GM12874 (cell line): ENCODE measurements around the gene SLC39A11.

ENCODE experiments used
- TF ChIP-seq, protein P1 (sequence below): IDR thresholded peaks from 2 replicates; pipeline ENCODE4 v1.5.1; 2011; ENCODE audit warnings: low read depth, mild to moderate bottlenecking, control low read depth, low read length, moderate library complexity; ENCODE audit not compliant: insufficient read depth

SLC39A11 gene

GRCh38 chr17:72906306-72906705 lies 186.2 kb downstream of the SLC39A11 start:
- TF ChIP-seq, protein P1, sequence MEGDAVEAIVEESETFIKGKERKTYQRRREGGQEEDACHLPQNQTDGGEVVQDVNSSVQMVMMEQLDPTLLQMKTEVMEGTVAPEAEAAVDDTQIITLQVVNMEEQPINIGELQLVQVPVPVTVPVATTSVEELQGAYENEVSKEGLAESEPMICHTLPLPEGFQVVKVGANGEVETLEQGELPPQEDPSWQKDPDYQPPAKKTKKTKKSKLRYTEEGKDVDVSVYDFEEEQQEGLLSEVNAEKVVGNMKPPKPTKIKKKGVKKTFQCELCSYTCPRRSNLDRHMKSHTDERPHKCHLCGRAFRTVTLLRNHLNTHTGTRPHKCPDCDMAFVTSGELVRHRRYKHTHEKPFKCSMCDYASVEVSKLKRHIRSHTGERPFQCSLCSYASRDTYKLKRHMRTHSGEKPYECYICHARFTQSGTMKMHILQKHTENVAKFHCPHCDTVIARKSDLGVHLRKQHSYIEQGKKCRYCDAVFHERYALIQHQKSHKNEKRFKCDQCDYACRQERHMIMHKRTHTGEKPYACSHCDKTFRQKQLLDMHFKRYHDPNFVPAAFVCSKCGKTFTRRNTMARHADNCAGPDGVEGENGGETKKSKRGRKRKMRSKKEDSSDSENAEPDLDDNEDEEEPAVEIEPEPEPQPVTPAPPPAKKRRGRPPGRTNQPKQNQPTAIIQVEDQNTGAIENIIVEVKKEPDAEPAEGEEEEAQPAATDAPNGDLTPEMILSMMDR = no peak

GRCh38 chr17:72903522-72903921 lies 189.0 kb downstream of the SLC39A11 start:
- TF ChIP-seq, protein P1 = no peak

DNA sequence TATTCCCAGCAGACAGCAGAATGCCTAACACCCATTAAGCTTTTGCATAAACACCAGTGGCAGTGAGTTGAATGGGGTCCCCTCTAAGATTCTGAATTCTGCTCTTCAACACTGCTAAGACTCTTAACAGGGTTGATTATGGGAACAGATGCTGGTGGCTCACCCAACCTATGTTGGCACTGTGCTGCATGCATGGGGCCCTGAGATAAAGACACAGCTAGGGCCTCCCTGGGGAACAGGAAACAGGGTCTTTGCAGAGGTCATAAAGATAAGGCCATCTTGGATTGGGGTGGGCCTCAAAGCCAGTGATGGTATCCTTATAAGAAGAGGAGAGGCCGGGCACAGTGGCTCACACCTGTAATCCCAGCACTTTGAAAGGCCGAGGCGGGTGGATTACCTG lies 190.8 kb downstream of the SLC39A11 start:
- TF ChIP-seq, protein P1 = no peak

GRCh38 chr17:72901083-72901482 lies 191.4 kb downstream of the SLC39A11 start:
- TF ChIP-seq, protein P1 = no peak

- TF ChIP-seq, protein P1 = no peak
Measured at GRCh38 chr17:72900654-72900971, 191.9 kb downstream of the SLC39A11 start.

DNA sequence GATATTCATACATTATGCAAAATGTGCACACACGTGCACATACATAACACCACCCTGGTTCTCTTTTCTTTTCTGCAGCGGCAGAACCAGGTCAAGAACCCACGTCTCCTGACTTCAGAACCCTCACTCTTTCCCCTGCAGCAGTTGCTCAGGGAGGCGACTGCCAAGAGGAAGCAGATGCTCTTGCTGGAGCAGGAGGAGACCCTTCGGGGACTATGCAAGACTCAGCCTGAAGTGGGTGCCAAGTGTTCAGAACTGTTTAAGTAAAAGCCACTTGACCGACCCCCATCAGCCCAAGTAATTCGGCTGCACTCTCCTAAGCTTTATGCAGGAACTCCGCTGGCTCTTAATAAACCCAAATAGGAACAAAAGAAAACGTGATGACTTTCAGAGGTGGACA lies 193.8 kb downstream of the SLC39A11 start:
- TF ChIP-seq, protein P1 = no peak

DNA sequence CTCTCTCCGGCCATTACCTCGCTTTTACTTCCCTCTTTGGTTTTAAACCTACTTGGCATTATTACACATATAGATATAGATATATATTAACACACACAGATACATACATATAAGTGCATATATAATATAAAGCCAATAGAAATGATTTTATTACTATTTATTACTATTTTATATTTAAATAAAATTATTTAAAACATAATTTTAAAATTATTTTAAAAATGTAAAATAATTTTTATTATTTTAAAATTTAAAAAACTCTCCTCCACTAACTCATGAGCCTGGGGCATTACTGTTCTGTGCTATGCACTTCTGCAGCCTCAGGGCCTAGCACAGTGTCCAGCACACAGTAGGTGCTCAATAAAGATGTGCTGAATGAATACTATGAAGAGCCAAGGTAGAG lies 200.9 kb downstream of the SLC39A11 start:
- TF ChIP-seq, protein P1 = no peak

DNA sequence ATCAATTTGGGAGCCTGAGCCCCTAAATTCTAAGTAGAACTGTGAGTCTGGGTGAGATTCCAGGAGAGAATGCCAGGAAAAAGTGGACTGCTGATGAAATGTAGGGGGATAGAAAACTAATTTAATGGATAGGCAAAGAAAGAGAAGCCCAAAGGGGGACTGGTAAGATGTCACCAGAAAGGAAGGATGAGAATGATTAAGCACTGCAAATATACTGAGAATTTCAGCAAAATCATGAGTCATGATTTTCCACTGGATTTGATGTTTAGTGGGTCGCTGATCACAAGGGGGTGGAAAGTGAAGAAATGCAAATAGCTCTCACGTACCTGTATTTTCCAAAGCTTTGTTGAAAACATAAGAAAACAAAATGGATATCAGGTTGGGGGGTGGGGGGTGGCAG lies 201.8 kb downstream of the SLC39A11 start:
- TF ChIP-seq, protein P1 = no peak
